ENCODE measurements around the gene SMARCD2.

- no peak for TF ChIP-seq EP300 (IDR thresholded peaks at IDR 0.05; ENCODE audit: borderline replicate concordance)
- TF ChIP-seq TAF1 (IDR thresholded peaks at IDR 0.05; ENCODE audit: low read depth): no peak
- no peak for TF ChIP-seq TEAD4 (IDR thresholded peaks at IDR 0.05)
- no peak for TF ChIP-seq CEBPB (IDR thresholded peaks at IDR 0.05)
- TF ChIP-seq, protein P1, sequence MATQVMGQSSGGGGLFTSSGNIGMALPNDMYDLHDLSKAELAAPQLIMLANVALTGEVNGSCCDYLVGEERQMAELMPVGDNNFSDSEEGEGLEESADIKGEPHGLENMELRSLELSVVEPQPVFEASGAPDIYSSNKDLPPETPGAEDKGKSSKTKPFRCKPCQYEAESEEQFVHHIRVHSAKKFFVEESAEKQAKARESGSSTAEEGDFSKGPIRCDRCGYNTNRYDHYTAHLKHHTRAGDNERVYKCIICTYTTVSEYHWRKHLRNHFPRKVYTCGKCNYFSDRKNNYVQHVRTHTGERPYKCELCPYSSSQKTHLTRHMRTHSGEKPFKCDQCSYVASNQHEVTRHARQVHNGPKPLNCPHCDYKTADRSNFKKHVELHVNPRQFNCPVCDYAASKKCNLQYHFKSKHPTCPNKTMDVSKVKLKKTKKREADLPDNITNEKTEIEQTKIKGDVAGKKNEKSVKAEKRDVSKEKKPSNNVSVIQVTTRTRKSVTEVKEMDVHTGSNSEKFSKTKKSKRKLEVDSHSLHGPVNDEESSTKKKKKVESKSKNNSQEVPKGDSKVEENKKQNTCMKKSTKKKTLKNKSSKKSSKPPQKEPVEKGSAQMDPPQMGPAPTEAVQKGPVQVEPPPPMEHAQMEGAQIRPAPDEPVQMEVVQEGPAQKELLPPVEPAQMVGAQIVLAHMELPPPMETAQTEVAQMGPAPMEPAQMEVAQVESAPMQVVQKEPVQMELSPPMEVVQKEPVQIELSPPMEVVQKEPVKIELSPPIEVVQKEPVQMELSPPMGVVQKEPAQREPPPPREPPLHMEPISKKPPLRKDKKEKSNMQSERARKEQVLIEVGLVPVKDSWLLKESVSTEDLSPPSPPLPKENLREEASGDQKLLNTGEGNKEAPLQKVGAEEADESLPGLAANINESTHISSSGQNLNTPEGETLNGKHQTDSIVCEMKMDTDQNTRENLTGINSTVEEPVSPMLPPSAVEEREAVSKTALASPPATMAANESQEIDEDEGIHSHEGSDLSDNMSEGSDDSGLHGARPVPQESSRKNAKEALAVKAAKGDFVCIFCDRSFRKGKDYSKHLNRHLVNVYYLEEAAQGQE (IDR thresholded peaks at IDR 0.05; ENCODE audit: low read depth): no peak
- no peak for TF ChIP-seq FOXM1 (IDR thresholded peaks at IDR 0.05; ENCODE audit: borderline replicate concordance, low read depth)
- TF ChIP-seq CREB1 (IDR thresholded peaks at IDR 0.05; ENCODE audit: low read depth): no peak
Measured at GRCh38 chr17:63833026-63833740, 9.3 kb downstream of the SMARCD2 start.

Measured in Ishikawa (cell line).